ENCODE results near the gene CIT.

- TF ChIP-seq POLR2AphosphoS5 (IDR thresholded peaks at IDR 0.05; ENCODE audit: low read length) = no peak
- no peak for TF ChIP-seq SPI1 (IDR thresholded peaks at IDR 0.05; ENCODE audit: borderline replicate concordance, insufficient read depth, low read depth, low read length)
- TF ChIP-seq POLR2A (IDR thresholded peaks at IDR 0.05; ENCODE audit: low read depth, low read length) = no peak
- TF ChIP-seq TARDBP (IDR thresholded peaks at IDR 0.05; ENCODE audit: borderline replicate concordance) = no peak
- no peak for TF ChIP-seq REST (IDR thresholded peaks at IDR 0.05; ENCODE audit: low read depth, low read length)
- TF ChIP-seq EZH2 (IDR thresholded peaks at IDR 0.05; ENCODE audit: borderline replicate concordance, control insufficient read depth, low read depth, low read length) = no peak
- TF ChIP-seq SP1 (IDR thresholded peaks at IDR 0.05; ENCODE audit: low read depth, low read length) = no peak
- no peak for TF ChIP-seq E4F1 (IDR thresholded peaks at IDR 0.05; ENCODE audit: borderline replicate concordance, partially characterized antibody)
- no peak for TF ChIP-seq YY1 (IDR thresholded peaks at IDR 0.05; ENCODE audit: low read depth, low read length)
- TF ChIP-seq CTCF (IDR thresholded peaks at IDR 0.05 in 2 of 3, conservative IDR thresholded peaks at IDR 0.05 in 1 of 3; ENCODE audit: control insufficient read depth in 2 of 3, extremely low read depth in 1 of 3, insufficient read depth in 1 of 3, low read depth in 3 of 3, low read length in 3 of 3) = no peak
- no peak for TF ChIP-seq FOXK2 (IDR thresholded peaks at IDR 0.05)
- no peak for TF ChIP-seq ZNF687 (IDR thresholded peaks at IDR 0.05)
- TF ChIP-seq GABPA (IDR thresholded peaks at IDR 0.05; ENCODE audit: low read depth) = no peak
- no peak for TF ChIP-seq SMC3 (IDR thresholded peaks at IDR 0.05; ENCODE audit: borderline replicate concordance, low read length)
Measured at GRCh38 chr12:119671070-119671469, 206.1 kb downstream of the CIT start.
